HepG2 (cell line): ENCODE results near the gene DOLK. TPM values are rescaled to one million over a fixed set of nuclear protein-coding genes. Genes with fewer than 3 reads are reported as not detected.
A peak's percentile ranks its signal among the peaks of the same experiment; 100 is the strongest.

Experiments used
- ATF2 ChIP-seq: sonication (generic); formaldehyde crosslinking; IDR thresholded peaks from 2 replicates; pipeline ENCODE4 v1.4.0; 2020; ENCODE audit warnings: missing genetic modification reagents
- CHD2 ChIP-seq: IDR thresholded peaks from 2 replicates; pipeline ENCODE4 v1.6.1; 2011; ENCODE audit warnings: low read depth, low read length, improper control_type of control experiment
- DBP ChIP-seq: sonication (generic); formaldehyde crosslinking; IDR thresholded peaks from 2 replicates; pipeline ENCODE4 v1.4.0; 2020; ENCODE audit warnings: missing genetic modification reagents; ENCODE audit errors: not compliant biosample characterization
- ETS1 ChIP-seq: sonication (generic); formaldehyde crosslinking; IDR thresholded peaks from 2 replicates; pipeline ENCODE4 v1.4.0; 2020; ENCODE audit warnings: missing genetic modification reagents
- HOXA9 ChIP-seq: sonication (generic); formaldehyde crosslinking; IDR thresholded peaks from 2 replicates; pipeline ENCODE4 v1.8.1; 2022; ENCODE audit warnings: missing genetic modification reagents, mild to moderate bottlenecking, moderate library complexity, borderline replicate concordance
- IRX3 ChIP-seq: sonication (generic); formaldehyde crosslinking; IDR thresholded peaks from 2 replicates; pipeline ENCODE4 v1.8.1; 2023; ENCODE audit warnings: mild to moderate bottlenecking, low read depth, missing genetic modification reagents, borderline replicate concordance
- MEIS1 ChIP-seq: sonication (generic); formaldehyde crosslinking; IDR thresholded peaks from 2 replicates; pipeline ENCODE4 v1.9.0; 2021; ENCODE audit warnings: mild to moderate bottlenecking, missing genetic modification reagents, moderate library complexity, borderline replicate concordance
- NCOA2 ChIP-seq: sonication (generic); formaldehyde crosslinking; IDR thresholded peaks from 2 replicates; pipeline ENCODE4 v1.8.0; 2022; ENCODE audit warnings: inconsistent platforms
- REPIN1 ChIP-seq: sonication (generic); formaldehyde crosslinking; IDR thresholded peaks from 2 replicates; pipeline ENCODE4 v1.8.0; 2022; ENCODE audit warnings: missing genetic modification reagents, low read depth, mild to moderate bottlenecking, borderline replicate concordance
- STAG1 ChIP-seq: sonication (generic); formaldehyde crosslinking; IDR thresholded peaks from 2 replicates; pipeline ENCODE4 v1.4.0; 2020; ENCODE audit warnings: missing genetic modification reagents
- TBL1XR1 ChIP-seq: fragments of 150-350 bp; IDR thresholded peaks from 2 replicates; pipeline ENCODE4 v1.6.1; 2014; ENCODE audit warnings: borderline replicate concordance, low read length; ENCODE audit not compliant: partially characterized antibody
- TGIF2 ChIP-seq: IDR thresholded peaks from 2 replicates; pipeline ENCODE4 v1.6.1; 2016; ENCODE audit warnings: control low read depth, missing compliant biosample characterization
- ZBTB38 ChIP-seq: sonication (generic); formaldehyde crosslinking; IDR thresholded peaks from 2 replicates; pipeline ENCODE4 v1.5.1; 2020; ENCODE audit warnings: mild to moderate bottlenecking, missing genetic modification reagents
- ZFP36L1 ChIP-seq: sonication (generic); formaldehyde crosslinking; IDR thresholded peaks from 2 replicates; pipeline ENCODE4 v1.8.0; 2022; ENCODE audit warnings: mild to moderate bottlenecking, missing genetic modification reagents, moderate library complexity
- ZFP82 ChIP-seq: sonication (generic); formaldehyde crosslinking; IDR thresholded peaks from 2 replicates; pipeline ENCODE4 v1.5.1; 2020; ENCODE audit warnings: mild to moderate bottlenecking, missing genetic modification reagents, borderline replicate concordance
- ZNF264 ChIP-seq: sonication (generic); formaldehyde crosslinking; IDR thresholded peaks from 2 replicates; pipeline ENCODE4 v1.4.0; 2020; ENCODE audit warnings: missing genetic modification reagents
- ZNF343 ChIP-seq: sonication (generic); formaldehyde crosslinking; IDR thresholded peaks from 2 replicates; pipeline ENCODE4 v1.4.0; 2020; ENCODE audit warnings: mild to moderate bottlenecking, missing genetic modification reagents
- ZNF558 ChIP-seq: sonication (generic); formaldehyde crosslinking; IDR thresholded peaks from 2 replicates; pipeline ENCODE4 v1.9.0; 2022; ENCODE audit warnings: mild to moderate bottlenecking, missing genetic modification reagents, borderline replicate concordance
- ZNF609 ChIP-seq: sonication (generic); formaldehyde crosslinking; IDR thresholded peaks from 2 replicates; pipeline ENCODE4 v1.4.0; 2020; ENCODE audit warnings: mild to moderate bottlenecking, missing genetic modification reagents, borderline replicate concordance
- ZNF792 ChIP-seq: IDR thresholded peaks from 2 replicates; pipeline ENCODE4 v1.6.1; 2016
- ZSCAN5A ChIP-seq: sonication (generic); formaldehyde crosslinking; IDR thresholded peaks from 2 replicates; pipeline ENCODE4 v1.8.0; 2022; ENCODE audit warnings: mild to moderate bottlenecking, missing genetic modification reagents, borderline replicate concordance
- polyA plus RNA-seq, 8 experiments: library from polyadenylated mRNA; depleted of rRNA in 3 of 8; stranded (reverse) in 7 of 8; unstranded in 1 of 8; fragments of >200 nt; fragmentation: Illumina TruSeq in 4 of 8; extraction: Trizol in 4 of 8; gene quantifications; 2 replicates each; pipeline versions ENCODE4 v1.2.1 to v1.2.3, GENCODE V29; 2011 to 2016; ENCODE audit warnings: low read depth in 4 of 8, missing spikeins in 1 of 8, mixed read lengths in 1 of 8; ENCODE audit not compliant: insufficient read depth in 1 of 8
- total RNA-seq, 5 experiments: library from RNA; depleted of rRNA; stranded (reverse); fragments of >200 nt; fragmentation: Illumina TruSeq; extraction: Trizol; gene quantifications; 2 replicates each; pipeline ENCODE4 v1.2.3, GENCODE V29; 2016; ENCODE audit warnings: low read depth in 1 of 5

The DOLK gene
- total and polyA plus RNA-seq, 2 of the 13 experiments (the other 11 are each of a cell fraction or from before 2014, with no cell fraction given) = 15.4 to 18.7 TPM

GRCh38 chr9:128912270-128912853 is 35.0 kb downstream of the DOLK start (continued):
- TF ChIP-seq TBL1XR1 = no peak
- no peak for TF ChIP-seq HOXA9 (CRISPR knock-in tag)
- TF ChIP-seq DBP (CRISPR knock-in tag) = no peak
- TF ChIP-seq ZNF264 (CRISPR knock-in tag) = no peak
- TF ChIP-seq ATF2 (CRISPR knock-in tag) = no peak
- TF ChIP-seq ZFP36L1 (CRISPR knock-in tag) = no peak
- no peak for TF ChIP-seq CHD2
- no peak for TF ChIP-seq IRX3 (CRISPR knock-in tag)
- TF ChIP-seq REPIN1 (CRISPR knock-in tag) = no peak
- TF ChIP-seq NCOA2 (CRISPR knock-in tag) = peak; percentile 29; the same call in 1 of the 2 replicates
- no peak for TF ChIP-seq ZFP82 (CRISPR knock-in tag)
- TF ChIP-seq ZNF558 (CRISPR knock-in tag) = no peak
- no peak for TF ChIP-seq ZNF343 (CRISPR knock-in tag)
- TF ChIP-seq ETS1 (CRISPR knock-in tag) = no peak
- TF ChIP-seq TGIF2 = no peak
- TF ChIP-seq ZSCAN5A (CRISPR knock-in tag) = no peak
- TF ChIP-seq STAG1 (CRISPR knock-in tag) = no peak
- peak; percentile 47 for TF ChIP-seq ZBTB38
- TF ChIP-seq ZNF792 (CRISPR knock-in tag) = peak; percentile 56; the same call in 1 of the 2 replicates
- no peak for TF ChIP-seq MEIS1 (CRISPR knock-in tag)
- no peak for TF ChIP-seq ZNF609 (CRISPR knock-in tag)
